ENCODE data around the gene USP16.

USP16 gene

GRCh38 chr21:29084372-29084771, 59.9 kb downstream of the USP16 start:
- Mint-ChIP-seq H3K4me1 (peaks cover 29% of the 10 kb centered on the region), H3K27ac (no peak overlapping the region), H3K9me3 (no peaks in the 10 kb centered on the region)

GRCh38 chr21:29085106-29085752, 60.8 kb downstream of the USP16 start:
- H3K4me1 Mint-ChIP-seq = peaks cover 22% of the 10 kb centered on the region
- H3K4me3 Mint-ChIP-seq = no peak overlapping the region
- DNase-seq (no peak), ATAC-seq (no peak)
- H3K27me3 Mint-ChIP-seq = no peaks in the 10 kb centered on the region
- H3K36me3 Mint-ChIP-seq (ENCODE audit: low read depth) = no peaks in the 10 kb centered on the region
- H3K27ac Mint-ChIP-seq = no peak overlapping the region
- H3K9me3 Mint-ChIP-seq = no peaks in the 10 kb centered on the region

More at GRCh38 chr21:29084372-29084771, 59.9 kb downstream of the USP16 start:
- ATAC-seq = no peak
- DNase-seq = no peak
- Mint-ChIP-seq H3K36me3 (ENCODE audit: low read depth) (no peaks in the 10 kb centered on the region), H3K27me3 (no peaks in the 10 kb centered on the region), H3K4me3 (no peak overlapping the region)

DNA sequence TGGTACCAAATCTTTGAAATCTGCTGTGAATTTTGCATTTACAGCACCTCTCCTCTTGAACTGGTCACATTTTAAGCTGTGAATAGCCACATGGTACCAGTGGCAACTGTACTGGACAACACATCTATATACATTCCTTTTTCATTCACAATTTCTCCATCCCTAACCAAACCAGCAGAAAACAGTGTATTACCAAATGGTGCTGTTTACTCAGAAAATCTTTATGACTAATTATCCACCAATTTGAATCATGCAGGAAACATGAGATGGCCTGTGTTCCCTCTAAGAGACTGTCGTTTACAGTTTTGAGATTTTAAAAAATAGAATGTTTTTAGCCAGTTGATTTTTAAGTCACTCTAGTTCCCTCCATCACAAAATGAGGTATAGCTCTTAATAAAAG, 66.6 kb downstream of the USP16 start:
- peak; percentile 62 for ATAC-seq
- Mint-ChIP-seq H3K27me3 (no peaks in the 10 kb centered on the region), H3K4me3 (no peak overlapping the region), H3K36me3 (ENCODE audit: low read depth) (peaks cover 2% of the 10 kb centered on the region), H3K9me3 (no peaks in the 10 kb centered on the region), H3K4me1 (peaks cover 10% of the 10 kb centered on the region), H3K27ac (no peak overlapping the region)
- no peak for DNase-seq

DNA sequence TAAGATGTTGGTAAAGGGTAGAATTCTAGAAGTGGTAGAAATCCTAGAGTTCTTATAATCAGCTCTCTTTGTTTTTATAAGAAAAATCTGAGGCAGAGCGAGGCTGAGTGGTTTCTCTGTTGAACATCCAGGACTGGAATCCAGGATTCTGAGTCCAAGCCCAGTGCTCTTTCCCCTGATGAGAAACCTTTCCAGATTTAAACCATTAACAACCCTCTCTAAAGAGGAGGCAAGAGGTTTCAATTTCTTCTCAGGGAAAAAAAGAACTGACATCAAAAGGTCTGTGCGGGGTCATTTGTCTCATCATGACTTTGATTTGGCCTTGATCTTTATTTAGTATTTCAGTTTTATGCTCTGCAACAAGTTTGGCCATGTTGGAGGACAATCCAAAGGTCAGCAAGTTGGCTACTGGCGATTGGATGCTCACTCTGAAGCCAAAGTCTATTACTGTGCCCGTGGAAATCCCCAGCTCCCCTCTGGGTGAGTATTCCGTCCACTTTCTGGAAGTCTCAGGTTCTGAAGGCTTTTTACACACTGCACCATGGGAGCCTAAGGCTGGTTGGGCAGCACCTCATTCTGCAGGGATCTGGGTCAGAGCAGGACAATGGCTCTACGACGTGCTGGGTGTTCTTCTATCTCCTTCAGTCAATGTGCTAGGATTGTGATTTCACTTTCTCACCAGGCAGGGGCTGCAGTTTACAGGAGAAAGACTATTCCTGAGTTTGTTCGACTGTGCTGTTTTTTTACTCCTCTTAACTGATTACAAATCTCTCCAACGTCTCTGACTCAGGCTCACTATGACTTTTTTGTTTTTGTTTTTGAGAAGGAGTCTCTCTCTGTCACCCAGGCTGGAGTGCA, 67.9 kb downstream of the USP16 start:
- H3K9me3 Mint-ChIP-seq = no peaks in the 10 kb centered on the region
- peaks cover 10% of the 10 kb centered on the region for H3K4me1 Mint-ChIP-seq
- H3K27ac Mint-ChIP-seq = no peak overlapping the region
- no peak overlapping the region for H3K4me3 Mint-ChIP-seq
- no peak for ATAC-seq
- peaks cover 2% of the 10 kb centered on the region for H3K36me3 Mint-ChIP-seq (ENCODE audit: low read depth)
- no peak for DNase-seq
- H3K27me3 Mint-ChIP-seq = no peaks in the 10 kb centered on the region

- ATAC-seq (no peak), DNase-seq (no peak)
- Mint-ChIP-seq H3K9me3 (no peaks in the 10 kb centered on the region), H3K4me1 (peaks cover 4% of the 10 kb centered on the region), H3K36me3 (ENCODE audit: low read depth) (peaks cover 7% of the 10 kb centered on the region), H3K4me3 (no peak overlapping the region), H3K27me3 (no peaks in the 10 kb centered on the region), H3K27ac (no peak overlapping the region)
Observed at GRCh38 chr21:29096218-29097015, 71.9 kb downstream of the USP16 start.

DNA sequence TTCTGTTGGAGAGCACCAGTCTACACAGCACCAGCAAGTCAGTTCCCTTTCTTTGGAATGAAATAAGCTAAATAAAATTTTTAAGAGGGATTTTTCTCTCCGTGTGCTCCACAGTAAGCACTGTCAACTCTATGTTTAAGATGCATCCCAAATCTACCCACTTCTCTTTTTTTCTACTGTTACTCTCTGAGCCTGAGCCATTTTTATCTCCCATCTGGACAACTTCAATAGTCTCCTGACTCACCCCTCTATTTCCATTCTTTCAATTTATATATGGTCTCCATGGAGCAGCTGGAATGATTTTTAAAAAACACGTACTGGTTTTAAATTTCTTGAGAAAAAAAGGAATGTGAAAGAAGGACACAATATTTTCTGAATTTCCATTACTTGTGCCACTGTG, 73.7 kb downstream of the USP16 start:
- peaks cover 7% of the 10 kb centered on the region for H3K36me3 Mint-ChIP-seq (ENCODE audit: low read depth)
- ATAC-seq = no peak
- no peak for DNase-seq
- no peaks in the 10 kb centered on the region for H3K9me3 Mint-ChIP-seq
- no peaks in the 10 kb centered on the region for H3K4me1 Mint-ChIP-seq
- no peak overlapping the region for H3K27ac Mint-ChIP-seq
- no peak overlapping the region for H3K4me3 Mint-ChIP-seq
- H3K27me3 Mint-ChIP-seq = no peaks in the 10 kb centered on the region

GRCh38 chr21:29102791-29103257, 78.4 kb downstream of the USP16 start:
- peaks cover 5% of the 10 kb centered on the region for H3K36me3 Mint-ChIP-seq (ENCODE audit: low read depth)
- no peak for ATAC-seq
- H3K27me3 Mint-ChIP-seq = no peaks in the 10 kb centered on the region
- no peak overlapping the region for H3K4me3 Mint-ChIP-seq
- no peak overlapping the region for H3K27ac Mint-ChIP-seq
- H3K4me1 Mint-ChIP-seq = no peaks in the 10 kb centered on the region
- H3K9me3 Mint-ChIP-seq = no peaks in the 10 kb centered on the region
- DNase-seq = no peak

Data from activated naive CD8-positive, alpha-beta T cell treated with anti-CD3 and anti-CD28 coated beads, Interleukin-2, amount 50 U/mL, for 24 hours (primary cell).